HEK293 (cell line): ENCODE measurements around the gene PTPRR.
A peak's percentile ranks its signal among the peaks of the same experiment; 100 is the strongest.

Experiments used
- CTCF ChIA-PET: fragments of 350-600 bp; formaldehyde crosslinking; extraction: SDS; loops from one replicate; lab custom pipeline; 2021; ENCODE audit warnings: antibody characterized with exemption; lab: Yijun Ruan, JAX
- POLR2A ChIA-PET: fragments of 300-600 bp; formaldehyde crosslinking; extraction: SDS; loops from one replicate; lab custom pipeline; 2020; ENCODE audit warnings: antibody characterized with exemption, inconsistent platforms; lab: Yijun Ruan, JAX
- H3K27ac ChIP-seq: fragments of 200-500 bp; sonication (Bioruptor generic); 2 replicates; pipeline ENCODE4 v1.5.1; 2014; ENCODE audit warnings: low read depth, low read length, control low read depth, inconsistent platforms; ENCODE audit errors: extremely low read depth
- H3K36me3 ChIP-seq, 2 experiments: fragments of 200-500 bp in 1 of 2; sonication (Bioruptor generic) in 1 of 2; 1 replicate in 1 of 2; 2 replicates in 1 of 2; pipeline ENCODE4 v1.5.1; 2014 to 2017; ENCODE audit warnings: inconsistent platforms in 2 of 2, low read length in 2 of 2; ENCODE audit not compliant: control insufficient read depth in 2 of 2, insufficient read depth in 1 of 2
- H3K4me1 ChIP-seq: fragments of 200-500 bp; sonication (Bioruptor generic); 2 replicates; pipeline ENCODE4 v1.5.1; 2014; ENCODE audit warnings: mild to moderate bottlenecking, low read length, inconsistent platforms; ENCODE audit not compliant: control insufficient read depth, insufficient read depth
- H3K4me3 ChIP-seq: 2 replicates; pipeline ENCODE4 v1.5.1; 2011; ENCODE audit warnings: low read depth, mild to moderate bottlenecking, control low read depth, low read length, moderate library complexity
- H3K9me3 ChIP-seq: fragments of 200-500 bp; sonication (Bioruptor generic); 2 replicates; pipeline ENCODE4 v1.5.1; 2014; ENCODE audit warnings: low read depth, low read length, inconsistent platforms; ENCODE audit not compliant: control insufficient read depth, insufficient read depth
- ATF2 ChIP-seq: fragments of 450-650 bp; formaldehyde crosslinking; IDR thresholded peaks from 2 replicates; pipeline ENCODE4 v1.5.1; 2016; ENCODE audit warnings: missing biosample characterization, missing genetic modification characterization, low read depth
- ELK4 ChIP-seq: IDR thresholded peaks from 2 replicates; pipeline ENCODE4 v1.6.1; 2011; ENCODE audit warnings: mild to moderate bottlenecking, low read depth, low read length, borderline replicate concordance
- FEZF1 ChIP-seq: fragments of 450-650 bp; formaldehyde crosslinking; IDR thresholded peaks from 2 replicates; pipeline ENCODE4 v1.5.1; 2016; ENCODE audit warnings: missing biosample characterization, missing genetic modification characterization
- KLF10 ChIP-seq: fragments of 450-650 bp; IDR thresholded peaks from 2 replicates; pipeline ENCODE4 v1.5.1; 2018; ENCODE audit warnings: missing biosample characterization, mild to moderate bottlenecking, missing genetic modification characterization
- PRDM4 ChIP-seq: fragments of 450-650 bp; formaldehyde crosslinking; IDR thresholded peaks from 2 replicates; pipeline ENCODE4 v1.5.1; 2017; ENCODE audit warnings: missing biosample characterization, missing genetic modification characterization
- SALL2 ChIP-seq: fragments of 450-650 bp; formaldehyde crosslinking; IDR thresholded peaks from 2 replicates; pipeline ENCODE4 v1.5.0; 2017; ENCODE audit warnings: missing biosample characterization, mild to moderate bottlenecking, missing genetic modification characterization, borderline replicate concordance
- TCF7L2 ChIP-seq: IDR thresholded peaks from 2 replicates; pipeline ENCODE4 v1.6.1; 2011; ENCODE audit warnings: low read depth, mild to moderate bottlenecking, inconsistent platforms, low read length, moderate library complexity, borderline replicate concordance
- TRIM28 ChIP-seq: IDR thresholded peaks from 2 replicates; pipeline ENCODE4 v1.6.1; 2011; ENCODE audit warnings: low read length, control low read depth, borderline replicate concordance
- ZBTB44 ChIP-seq: fragments of 450-650 bp; IDR thresholded peaks from 2 replicates; pipeline ENCODE4 v1.5.1; 2018; ENCODE audit warnings: missing biosample characterization, mild to moderate bottlenecking, missing genetic modification characterization
- ZNF132 ChIP-seq: fragments of 450-650 bp; formaldehyde crosslinking; IDR thresholded peaks from 2 replicates; pipeline ENCODE4 v1.5.1; 2017; ENCODE audit warnings: missing biosample characterization, missing genetic modification characterization, borderline replicate concordance
- ZNF174 ChIP-seq: fragments of 450-650 bp; formaldehyde crosslinking; IDR thresholded peaks from 2 replicates; pipeline ENCODE4 v1.5.0; 2017; ENCODE audit warnings: missing biosample characterization, mild to moderate bottlenecking, missing genetic modification characterization
- ZNF366 ChIP-seq: fragments of 450-650 bp; formaldehyde crosslinking; conservative IDR thresholded peaks from 2 replicates; pipeline ENCODE4 v1.5.1; 2016; ENCODE audit warnings: missing biosample characterization, missing genetic modification characterization
- ZNF529 ChIP-seq: fragments of 450-650 bp; formaldehyde crosslinking; IDR thresholded peaks from 2 replicates; pipeline ENCODE4 v1.5.1; 2017; ENCODE audit warnings: missing genetic modification characterization, missing biosample characterization; ENCODE audit not compliant: insufficient replicate concordance
- ZNF530 ChIP-seq: fragments of 450-650 bp; formaldehyde crosslinking; IDR thresholded peaks from 2 replicates; pipeline ENCODE4 v1.5.1; 2016; ENCODE audit warnings: low read depth, missing biosample characterization, missing genetic modification characterization
- ZNF548 ChIP-seq: fragments of 450-650 bp; formaldehyde crosslinking; IDR thresholded peaks from 2 replicates; pipeline ENCODE4 v1.5.1; 2016; ENCODE audit warnings: missing biosample characterization, missing genetic modification characterization
- ZNF624 ChIP-seq: fragments of 450-650 bp; formaldehyde crosslinking; IDR thresholded peaks from 2 replicates; pipeline ENCODE4 v1.5.1; 2017; ENCODE audit warnings: missing biosample characterization, missing genetic modification characterization
- ZNF654 ChIP-seq: fragments of 450-650 bp; formaldehyde crosslinking; IDR thresholded peaks from 2 replicates; pipeline ENCODE4 v1.5.1; 2016; ENCODE audit warnings: low read depth, missing biosample characterization, missing genetic modification characterization
- ZNF692 ChIP-seq: fragments of 450-650 bp; formaldehyde crosslinking; IDR thresholded peaks from 2 replicates; pipeline ENCODE4 v1.5.1; 2016; ENCODE audit warnings: missing biosample characterization, missing genetic modification characterization
- ZSCAN23 ChIP-seq: fragments of 450-650 bp; formaldehyde crosslinking; IDR thresholded peaks from 2 replicates; pipeline ENCODE4 v1.5.1; 2016; ENCODE audit warnings: missing biosample characterization, missing genetic modification characterization
- ZSCAN30 ChIP-seq: fragments of 450-650 bp; IDR thresholded peaks from 2 replicates; pipeline ENCODE4 v1.5.1; 2018; ENCODE audit warnings: missing biosample characterization, mild to moderate bottlenecking, missing genetic modification characterization, moderate library complexity

The PTPRR gene

GRCh38 chr12:70604662-70605061 is 315.9 kb downstream of the PTPRR start:
- ChIA-PET CTCF (no interaction called here), POLR2A (no interaction called here)
- H3K9me3 ChIP-seq, result no peaks in the 10 kb centered on the region
- H3K4me1 ChIP-seq, result peaks cover 3% of the 10 kb centered on the region; the same call in 1 of the 2 replicates
- no peak overlapping the region for H3K4me3 ChIP-seq
- H3K27ac ChIP-seq, result no peak overlapping the region
- H3K36me3 ChIP-seq, result no peaks in the 10 kb centered on the region
- TF ChIP-seq ATF2 (tag by site-specific recombination) (no peak), ZNF132 (no peak), ZNF548 (tag by site-specific recombination) (peak; percentile 95)

GRCh38 chr12:70603044-70603443 is 317.5 kb downstream of the PTPRR start:
- H3K4me1 ChIP-seq, result peaks cover 4% of the 10 kb centered on the region; the same call in 1 of the 2 replicates
- no peak overlapping the region for H3K27ac ChIP-seq
- no peaks in the 10 kb centered on the region for H3K36me3 ChIP-seq
- H3K4me3 ChIP-seq, result no peak overlapping the region
- TF ChIP-seq ZNF529 (tag by site-specific recombination) (no peak), ELK4 (no peak), TRIM28 (no peak), ZNF174 (tag by site-specific recombination) (no peak), ZNF624 (tag by site-specific recombination) (no peak), ZNF654 (tag by site-specific recombination) (no peak), ZNF692 (no peak), ZNF366 (no peak), FEZF1 (tag by site-specific recombination) (no peak)
- POLR2A ChIA-PET, result no interaction called here
- no peaks in the 10 kb centered on the region for H3K9me3 ChIP-seq
- CTCF ChIA-PET, result interaction anchor here (1.1 to 1.8 kb wide), 2 partner anchors 84 to 131 kb away, joined by 3 to 4 read pairs; no protein-coding TSS in a partner anchor

- Histone ChIP-seq H3K36me3 (no peaks in the 10 kb centered on the region), H3K4me3 (no peak overlapping the region), H3K9me3 (no peaks in the 10 kb centered on the region), H3K4me1 (peaks cover 4% of the 10 kb centered on the region; the same call in 1 of the 2 replicates), H3K27ac (no peak overlapping the region)
- POLR2A ChIA-PET, result no interaction called here
- TF ChIP-seq ZBTB44, result 0 out of 2 replicates have a peak, but pooled peaks have one; percentile 15
- TF ChIP-seq SALL2 (tag by site-specific recombination), result no peak
- TF ChIP-seq FEZF1 (tag by site-specific recombination), result peak; percentile 80
- 0 out of 2 replicates have a peak, but pooled peaks have one; percentile 48 for TF ChIP-seq ZSCAN30 (tag by site-specific recombination)
- no peak for TF ChIP-seq ZSCAN23 (tag by site-specific recombination)
- peak; percentile 75; the same call in 1 of the 2 replicates for TF ChIP-seq PRDM4 (tag by site-specific recombination)
- peak; percentile 82 for TF ChIP-seq TCF7L2
- TF ChIP-seq ZNF530, result no peak
- TF ChIP-seq KLF10, result no peak
- CTCF ChIA-PET, result interaction anchor here (0.9 kb wide), 1 partner anchor 719 kb away, joined by 3 read pairs; no protein-coding TSS in a partner anchor
These were observed 321.9 kb downstream of the PTPRR start for GRCh38 chr12:70598467-70599193.
